CMK (cell line): ENCODE measurements around the gene EFCAB13.

Experiments
- DNase-seq: peaks from one replicate; pipeline ENCODE4 v3.0.0-alpha.2; 2010; ENCODE audit warnings: low read depth

Gene EFCAB13

GRCh38 chr17:47323382-47324223, at the start of gene EFCAB13:
Gene EFCAB13, plus strand, starts transcription at chr17:47323955. Its CDS starts 4,399 bp downstream, at chr17:47328354.
- peak; percentile 90 for DNase-seq

DNA sequence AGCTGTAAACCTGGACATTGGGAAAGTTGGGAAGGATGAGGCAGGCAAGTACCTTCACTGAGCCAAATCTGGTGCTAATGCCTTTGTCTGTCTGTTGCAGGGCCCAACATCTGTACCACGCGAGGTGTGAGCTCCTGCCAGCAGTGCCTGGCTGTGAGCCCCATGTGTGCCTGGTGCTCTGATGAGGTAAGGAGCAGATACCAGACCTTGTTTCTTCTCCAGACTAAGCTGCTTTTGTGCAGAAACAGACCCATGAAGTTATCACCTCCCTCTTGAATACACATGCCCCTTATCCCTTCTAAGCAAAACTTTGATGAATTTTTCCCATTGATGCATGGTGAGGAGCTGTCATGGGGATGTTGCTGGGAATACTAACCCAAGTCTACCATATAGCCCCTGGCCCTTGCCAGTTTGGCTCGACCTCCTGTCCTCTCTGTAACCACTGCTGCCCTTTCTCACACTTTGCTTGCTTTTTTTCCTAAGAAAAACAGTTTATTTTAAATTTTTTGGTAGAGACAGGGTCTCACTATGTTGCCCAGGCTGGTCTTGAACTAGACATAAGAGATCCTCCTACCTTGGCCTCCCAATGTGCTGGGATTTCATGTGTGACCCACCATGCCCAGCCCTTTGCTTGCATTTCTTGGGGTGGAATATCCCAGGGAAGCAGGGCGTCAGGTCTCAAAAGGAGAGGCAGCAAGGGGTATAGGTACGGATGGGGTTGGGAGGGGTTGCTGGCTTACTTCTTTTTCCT, 49.3 kb upstream of the EFCAB13 start:
- DNase-seq, result no peak

DNA sequence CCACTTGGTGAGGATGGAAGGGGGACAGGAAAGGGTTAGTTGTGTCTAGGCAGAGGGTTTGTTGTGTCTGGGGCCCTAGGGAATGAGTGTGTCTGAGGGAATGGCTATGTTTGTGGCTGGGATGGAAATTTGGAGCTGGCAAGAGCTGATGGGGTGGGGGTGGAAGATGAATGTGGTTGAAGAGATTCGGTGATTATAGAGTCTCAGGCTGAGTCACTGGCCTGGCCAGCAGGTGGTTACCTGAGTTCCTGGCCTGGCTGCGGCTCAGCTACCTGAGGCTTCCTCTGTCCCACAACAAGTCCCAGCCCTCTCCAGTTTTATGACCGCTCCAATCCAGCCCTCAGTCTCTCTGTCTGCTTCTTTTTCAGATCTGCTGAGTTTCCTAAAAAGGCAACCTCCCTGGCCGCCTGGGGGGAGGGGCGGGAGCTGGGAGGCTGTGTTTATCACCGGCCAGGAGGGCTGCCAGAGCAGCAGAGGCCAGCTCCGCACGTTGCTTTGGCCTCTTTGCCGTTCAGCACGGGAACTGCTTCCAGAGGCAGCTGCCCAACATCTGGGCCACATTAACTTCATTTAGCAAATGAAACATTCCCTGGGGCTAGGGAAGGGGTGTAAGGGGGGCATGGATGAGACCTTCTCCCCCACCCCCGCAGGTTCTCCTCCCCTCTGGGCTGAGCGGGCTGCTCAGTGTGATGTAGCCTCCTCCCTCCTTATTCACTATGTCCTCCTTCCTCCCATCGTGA, 48.3 kb upstream of the EFCAB13 start:
- DNase-seq, result no peak

GRCh38 chr17:47276444-47276843, 47.3 kb upstream of the EFCAB13 start:
- no peak for DNase-seq

GRCh38 chr17:47276868-47277267, 46.9 kb upstream of the EFCAB13 start:
- DNase-seq, result no peak

- DNase-seq, result no peak
Observed at GRCh38 chr17:47277921-47278320, 45.8 kb upstream of the EFCAB13 start.

- DNase-seq, result no peak
Observed at GRCh38 chr17:47278561-47278960, 45.2 kb upstream of the EFCAB13 start.

DNA sequence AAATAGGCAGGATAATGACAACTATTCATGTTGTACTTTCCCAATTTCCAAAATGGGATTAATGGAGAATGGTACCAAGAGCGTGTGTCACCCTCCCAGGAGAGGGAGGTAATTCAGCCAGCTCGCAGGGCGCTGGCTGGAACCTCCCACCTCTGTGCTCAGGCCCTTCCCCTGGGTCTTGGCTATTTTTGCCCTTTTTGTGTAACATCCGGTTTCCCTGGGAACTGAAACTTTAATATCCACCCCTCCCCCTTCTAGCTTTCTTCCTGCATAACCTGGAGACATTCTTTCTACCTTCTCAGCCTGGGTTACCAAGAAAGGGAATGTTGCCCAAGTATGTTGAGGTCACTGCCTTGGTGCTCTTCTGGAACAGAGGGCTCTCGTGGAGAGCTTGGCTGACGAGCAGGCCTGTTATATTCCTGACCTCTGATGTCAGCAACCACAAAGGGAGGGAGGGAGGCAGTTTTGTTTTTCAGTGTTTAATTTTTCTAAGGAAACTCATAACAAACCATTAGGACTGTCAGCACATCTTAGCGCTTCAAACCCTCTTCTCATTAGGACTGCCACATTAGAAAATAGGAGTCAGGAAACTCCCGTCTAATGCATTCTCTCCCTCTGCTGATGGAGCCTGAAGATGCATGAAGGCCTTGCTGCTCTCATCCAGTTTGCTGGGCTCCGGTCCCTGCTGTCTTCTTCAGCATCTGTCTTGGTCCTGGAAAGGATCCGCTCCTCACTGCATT, 44.5 kb upstream of the EFCAB13 start:
- DNase-seq, result no peak

DNA sequence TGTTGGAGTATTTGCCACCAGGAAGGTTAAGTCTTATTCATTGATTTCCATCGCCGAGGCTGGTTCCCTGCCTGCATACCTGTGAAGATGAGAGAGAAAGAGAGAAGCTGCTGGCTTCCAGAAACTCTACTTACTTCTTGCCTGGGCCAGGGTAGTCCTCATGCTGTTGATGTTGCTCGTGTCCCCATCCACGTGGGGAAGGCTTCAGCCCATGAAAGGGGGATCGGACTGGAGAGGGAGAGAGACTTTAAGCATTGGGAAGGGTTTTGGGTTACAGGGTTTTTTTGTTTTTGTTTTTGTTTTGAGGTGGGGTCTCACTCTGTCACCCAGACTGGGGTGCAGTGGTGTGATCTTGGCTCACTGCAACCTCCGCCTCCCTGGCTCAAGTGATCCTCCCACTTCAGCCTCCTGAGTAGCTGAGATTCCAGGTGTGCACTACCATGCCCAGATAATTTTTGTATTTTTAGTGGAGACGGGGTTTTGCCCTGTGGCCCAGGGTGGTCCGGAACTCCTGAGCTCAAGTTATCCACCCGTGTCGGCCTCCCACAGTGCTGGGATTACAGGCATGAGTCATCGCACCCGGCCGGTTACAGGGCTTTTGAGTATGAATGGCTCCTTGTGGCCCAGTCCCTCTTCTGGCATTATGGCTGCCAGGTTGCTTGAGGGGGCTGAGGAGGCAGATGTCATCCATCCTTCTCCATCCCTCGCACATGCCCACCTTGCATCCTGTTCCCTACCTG, 43.5 kb upstream of the EFCAB13 start:
- no peak for DNase-seq

GRCh38 chr17:47281216-47281615, 42.5 kb upstream of the EFCAB13 start:
- no peak for DNase-seq

DNA sequence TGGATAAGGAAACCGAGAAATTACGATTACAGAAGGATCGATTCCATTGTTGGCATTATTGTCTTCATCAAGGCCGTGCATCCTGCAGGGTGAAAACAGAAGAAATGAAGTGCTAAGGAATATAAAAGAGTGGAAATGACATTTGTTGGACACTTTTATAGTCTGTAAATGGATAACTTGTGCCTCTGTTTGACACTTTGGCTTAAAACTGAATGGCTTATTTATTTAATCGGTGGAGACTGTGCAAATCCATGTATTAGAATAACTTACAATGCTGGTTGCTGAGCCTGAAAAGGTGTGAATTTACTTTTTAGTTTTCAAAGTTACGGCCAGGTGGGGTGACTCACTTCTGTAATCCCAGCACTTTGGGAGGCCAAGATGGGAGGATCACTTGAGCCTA, 38.8 kb upstream of the EFCAB13 start:
- DNase-seq, result no peak

DNA sequence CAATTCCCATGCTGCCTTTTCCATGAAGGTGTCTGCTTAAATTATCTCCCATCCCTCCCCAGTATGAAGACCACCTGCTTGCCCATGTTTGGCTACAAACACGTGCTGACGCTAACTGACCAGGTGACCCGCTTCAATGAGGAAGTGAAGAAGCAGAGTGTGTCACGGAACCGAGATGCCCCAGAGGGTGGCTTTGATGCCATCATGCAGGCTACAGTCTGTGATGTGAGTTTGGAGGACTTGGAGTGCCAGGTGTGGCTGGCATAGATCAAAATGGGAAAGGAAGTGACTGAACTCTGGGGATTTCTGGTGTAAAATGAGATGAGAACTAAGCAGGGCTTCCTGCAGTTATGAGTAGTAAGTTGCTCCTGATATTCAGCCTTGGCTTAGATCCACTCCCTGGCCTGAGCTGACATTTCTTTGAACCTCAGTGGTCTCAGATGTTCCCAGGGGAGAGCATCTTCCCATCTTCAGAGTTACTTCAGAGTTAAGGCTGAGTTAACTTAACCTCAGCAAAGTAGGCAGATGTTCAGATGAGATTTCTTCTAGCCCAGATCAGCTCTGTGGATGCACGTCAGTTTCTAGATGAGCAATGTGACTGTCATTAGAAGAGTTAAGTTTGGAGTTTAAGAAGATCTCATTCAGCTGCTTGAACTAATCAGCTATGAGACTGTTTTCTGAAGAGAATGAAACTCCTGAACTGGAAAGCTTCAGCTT, 37.4 kb upstream of the EFCAB13 start:
- no peak for DNase-seq

GRCh38 chr17:47287068-47287467, 36.7 kb upstream of the EFCAB13 start:
- no peak for DNase-seq

- no peak for DNase-seq
Observed at GRCh38 chr17:47287639-47288038, 36.1 kb upstream of the EFCAB13 start.

DNA sequence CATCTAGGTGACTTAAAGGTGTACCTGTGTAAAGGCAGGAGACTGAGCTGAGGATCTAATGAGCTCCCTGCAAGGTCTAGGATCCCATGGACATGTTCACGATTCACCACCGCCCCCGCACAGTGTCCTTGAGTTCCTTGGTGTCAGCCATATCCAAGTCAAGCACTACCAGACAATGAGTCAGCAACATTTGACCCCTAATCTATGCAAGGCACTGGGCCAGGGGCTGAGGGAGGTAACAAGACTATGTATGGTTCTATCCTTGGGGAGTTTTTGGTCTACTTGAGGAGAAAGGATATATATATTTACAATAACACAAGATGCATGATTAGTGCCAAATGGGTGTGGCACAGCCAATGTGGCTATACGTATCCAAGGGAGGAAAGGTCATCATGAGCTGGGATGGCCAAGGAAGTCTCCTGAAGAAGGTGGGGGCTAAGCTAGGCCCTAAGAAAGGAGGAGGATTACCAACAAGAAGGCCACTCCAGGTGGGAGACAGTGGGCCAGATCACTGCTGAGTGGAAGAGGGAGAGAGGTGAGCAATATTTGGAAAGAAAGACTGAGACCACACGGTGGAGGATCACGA, 35.1 kb upstream of the EFCAB13 start:
- no peak for DNase-seq

DNA sequence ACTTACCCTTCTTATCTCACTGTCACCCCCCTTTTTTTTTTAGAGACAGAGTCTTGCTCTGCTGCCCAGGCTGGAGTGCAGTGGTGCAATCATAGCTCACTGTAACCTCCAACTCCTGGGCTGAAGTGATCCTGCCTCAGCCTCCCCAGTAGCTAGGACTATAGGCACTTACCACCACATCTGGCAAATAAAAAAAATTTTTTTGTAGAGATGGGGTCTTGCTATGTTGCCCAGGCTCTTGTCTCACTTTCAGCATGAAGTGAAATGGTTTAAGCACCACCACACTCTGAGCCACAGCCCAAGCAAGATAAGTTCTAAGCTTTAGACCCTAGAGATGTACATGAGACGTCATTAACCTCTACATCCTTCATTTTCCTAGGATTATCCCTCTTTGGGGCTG, 34.5 kb upstream of the EFCAB13 start:
- no peak for DNase-seq

DNA sequence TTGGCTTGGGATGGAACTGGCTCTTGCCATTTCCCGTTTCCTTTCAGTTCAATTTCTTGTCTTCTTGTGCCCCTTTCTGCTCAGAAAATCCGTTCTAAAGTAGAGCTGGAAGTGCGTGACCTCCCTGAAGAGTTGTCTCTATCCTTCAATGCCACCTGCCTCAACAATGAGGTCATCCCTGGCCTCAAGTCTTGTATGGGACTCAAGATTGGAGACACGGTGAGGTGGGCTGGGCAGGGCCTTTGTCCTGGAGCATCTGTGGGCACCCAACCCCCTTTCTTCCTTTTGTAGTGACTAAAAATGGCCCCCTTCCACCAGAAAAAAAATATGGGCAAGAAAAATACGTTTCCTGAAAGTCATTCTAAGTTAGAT, 32.9 kb upstream of the EFCAB13 start:
- DNase-seq, result no peak

- DNase-seq, result no peak
Observed at GRCh38 chr17:47291242-47291873, 32.4 kb upstream of the EFCAB13 start.

GRCh38 chr17:47292206-47292605, 31.5 kb upstream of the EFCAB13 start:
- no peak for DNase-seq
